ENCODE results near the gene PCDH20.

The PCDH20 gene

DNA sequence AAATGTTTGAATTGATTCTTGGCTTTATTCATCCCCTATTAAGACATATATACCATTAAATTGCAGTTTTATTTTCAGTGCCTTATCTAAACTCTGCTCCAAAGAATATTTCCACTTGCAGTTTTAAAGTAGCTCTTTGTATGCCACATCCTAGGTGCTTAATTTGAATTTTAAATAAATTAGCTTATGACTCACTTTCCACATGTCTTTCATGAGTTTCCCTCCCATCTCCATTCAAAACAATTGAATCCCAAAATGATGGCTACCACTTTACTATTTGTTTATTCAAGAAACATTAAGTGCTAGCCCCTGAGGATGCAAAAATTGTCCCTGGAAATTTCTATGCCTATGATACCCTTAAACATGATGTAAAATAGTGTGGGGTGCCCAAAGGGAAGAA is 19.5 kb downstream of the PCDH20 start:
- H3K9me2 ChIP-seq (ENCODE audit: low read depth, low read length): no peaks in the 10 kb centered on the region
- H2AFZ ChIP-seq (ENCODE audit: low read length): no peak overlapping the region
- H4K20me1 ChIP-seq (ENCODE audit: insufficient read depth, low read length): no peaks in the 10 kb centered on the region
- H3F3A ChIP-seq (ENCODE audit: insufficient read depth, low read length): no peaks in the 10 kb centered on the region
- no peak overlapping the region for H3K4me3 ChIP-seq (ENCODE audit: low read depth, low read length, poor library complexity, severe bottlenecking)
- no peak overlapping the region for H3K9ac ChIP-seq (ENCODE audit: low read length)
- H3K36me3 ChIP-seq (ENCODE audit: insufficient read depth, low read length): no peaks in the 10 kb centered on the region
- TF ChIP-seq, protein P1, sequence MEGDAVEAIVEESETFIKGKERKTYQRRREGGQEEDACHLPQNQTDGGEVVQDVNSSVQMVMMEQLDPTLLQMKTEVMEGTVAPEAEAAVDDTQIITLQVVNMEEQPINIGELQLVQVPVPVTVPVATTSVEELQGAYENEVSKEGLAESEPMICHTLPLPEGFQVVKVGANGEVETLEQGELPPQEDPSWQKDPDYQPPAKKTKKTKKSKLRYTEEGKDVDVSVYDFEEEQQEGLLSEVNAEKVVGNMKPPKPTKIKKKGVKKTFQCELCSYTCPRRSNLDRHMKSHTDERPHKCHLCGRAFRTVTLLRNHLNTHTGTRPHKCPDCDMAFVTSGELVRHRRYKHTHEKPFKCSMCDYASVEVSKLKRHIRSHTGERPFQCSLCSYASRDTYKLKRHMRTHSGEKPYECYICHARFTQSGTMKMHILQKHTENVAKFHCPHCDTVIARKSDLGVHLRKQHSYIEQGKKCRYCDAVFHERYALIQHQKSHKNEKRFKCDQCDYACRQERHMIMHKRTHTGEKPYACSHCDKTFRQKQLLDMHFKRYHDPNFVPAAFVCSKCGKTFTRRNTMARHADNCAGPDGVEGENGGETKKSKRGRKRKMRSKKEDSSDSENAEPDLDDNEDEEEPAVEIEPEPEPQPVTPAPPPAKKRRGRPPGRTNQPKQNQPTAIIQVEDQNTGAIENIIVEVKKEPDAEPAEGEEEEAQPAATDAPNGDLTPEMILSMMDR (IDR thresholded peaks at IDR 0.05; ENCODE audit: low read length): no peak
- no peak for TF ChIP-seq EZH2 (IDR thresholded peaks at IDR 0.05; ENCODE audit: borderline replicate concordance, low read length)
- no peaks in the 10 kb centered on the region for H3K27me3 ChIP-seq (ENCODE audit: insufficient read depth, low read length)
- H3K79me2 ChIP-seq (ENCODE audit: insufficient read depth, low read length): no peaks in the 10 kb centered on the region
- no peaks in the 10 kb centered on the region for H3K9me3 ChIP-seq (ENCODE audit: low read length)
- no peaks in the 10 kb centered on the region for H3K4me1 ChIP-seq (ENCODE audit: insufficient read depth, low read length, severe bottlenecking)
- H3K4me2 ChIP-seq (ENCODE audit: low read length): no peak overlapping the region
- no peak overlapping the region for H3K27ac ChIP-seq (ENCODE audit: low read depth, low read length, poor library complexity, severe bottlenecking)

DNA sequence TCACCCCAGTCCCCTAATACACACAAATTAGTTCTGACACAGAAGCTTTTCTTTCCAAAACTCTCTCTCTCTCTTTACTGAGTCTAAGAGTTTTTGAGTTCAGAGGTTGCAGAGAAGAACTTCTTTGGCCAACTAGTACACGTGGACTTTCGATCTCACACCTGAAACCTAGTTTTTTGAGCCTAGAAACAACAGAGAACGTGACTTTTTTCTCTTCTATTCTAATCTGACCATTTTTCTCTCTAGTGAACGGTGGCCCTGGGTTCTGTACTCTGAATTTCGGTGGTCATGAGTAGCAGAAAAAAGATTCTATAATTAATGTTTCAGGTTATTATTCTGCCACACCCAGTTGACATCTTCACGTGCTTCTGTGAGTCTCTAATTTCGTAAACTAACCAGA is 24.2 kb downstream of the PCDH20 start:
- no peak overlapping the region for H2AFZ ChIP-seq (ENCODE audit: low read length)
- TF ChIP-seq, protein P1 (IDR thresholded peaks at IDR 0.05; ENCODE audit: low read length): no peak
- TF ChIP-seq EZH2 (IDR thresholded peaks at IDR 0.05; ENCODE audit: borderline replicate concordance, low read length): no peak
- H3K4me2 ChIP-seq (ENCODE audit: low read length): no peak overlapping the region

DNA sequence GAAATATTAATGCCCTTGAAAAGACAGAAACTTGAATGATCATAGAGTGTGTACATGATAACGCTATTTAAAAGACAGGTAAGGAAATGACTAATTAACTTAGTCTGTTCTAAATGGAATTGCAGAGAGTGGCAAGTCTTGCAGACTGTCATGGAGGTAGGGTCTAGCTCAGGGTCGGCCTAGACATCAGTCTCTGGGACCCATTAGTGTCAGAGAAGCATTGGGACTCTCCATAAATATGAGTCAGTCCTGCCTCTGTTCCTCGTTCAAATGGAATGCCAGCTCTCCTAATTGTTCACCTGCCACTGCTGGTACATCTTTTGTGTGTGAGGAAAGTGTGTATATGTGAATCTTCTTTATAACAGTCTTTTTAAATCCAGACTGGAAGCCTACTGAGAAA is 28.0 kb downstream of the PCDH20 start:
- H3K27ac ChIP-seq (ENCODE audit: low read depth, low read length, poor library complexity, severe bottlenecking): no peak overlapping the region
- no peaks in the 10 kb centered on the region for H3K79me2 ChIP-seq (ENCODE audit: insufficient read depth, low read length)
- H2AFZ ChIP-seq (ENCODE audit: low read length): no peak overlapping the region
- H3F3A ChIP-seq (ENCODE audit: insufficient read depth, low read length): no peaks in the 10 kb centered on the region
- no peak overlapping the region for H3K4me2 ChIP-seq (ENCODE audit: low read length)
- H4K20me1 ChIP-seq (ENCODE audit: insufficient read depth, low read length): no peaks in the 10 kb centered on the region
- no peaks in the 10 kb centered on the region for H3K9me2 ChIP-seq (ENCODE audit: low read depth, low read length)
- no peaks in the 10 kb centered on the region for H3K4me1 ChIP-seq (ENCODE audit: insufficient read depth, low read length, severe bottlenecking)
- H3K27me3 ChIP-seq (ENCODE audit: insufficient read depth, low read length): no peaks in the 10 kb centered on the region
- H3K9me3 ChIP-seq (ENCODE audit: low read length): no peaks in the 10 kb centered on the region
- no peak for TF ChIP-seq EZH2 (IDR thresholded peaks at IDR 0.05; ENCODE audit: borderline replicate concordance, low read length)
- TF ChIP-seq, protein P1 (IDR thresholded peaks at IDR 0.05; ENCODE audit: low read length): no peak
- no peak overlapping the region for H3K4me3 ChIP-seq (ENCODE audit: low read depth, low read length, poor library complexity, severe bottlenecking)
- H3K36me3 ChIP-seq (ENCODE audit: insufficient read depth, low read length): no peaks in the 10 kb centered on the region
- H3K9ac ChIP-seq (ENCODE audit: low read length): no peak overlapping the region

More for the DNA sequence above, 24.2 kb downstream of the PCDH20 start:
- H3K36me3 ChIP-seq (ENCODE audit: insufficient read depth, low read length): no peaks in the 10 kb centered on the region
- H3K27me3 ChIP-seq (ENCODE audit: insufficient read depth, low read length): no peaks in the 10 kb centered on the region
- H3K9ac ChIP-seq (ENCODE audit: low read length): no peak overlapping the region
- H3K27ac ChIP-seq (ENCODE audit: low read depth, low read length, poor library complexity, severe bottlenecking): no peak overlapping the region
- H3F3A ChIP-seq (ENCODE audit: insufficient read depth, low read length): no peaks in the 10 kb centered on the region
- no peaks in the 10 kb centered on the region for H3K79me2 ChIP-seq (ENCODE audit: insufficient read depth, low read length)
- H3K9me2 ChIP-seq (ENCODE audit: low read depth, low read length): no peaks in the 10 kb centered on the region
- no peak overlapping the region for H3K4me3 ChIP-seq (ENCODE audit: low read depth, low read length, poor library complexity, severe bottlenecking)
- no peaks in the 10 kb centered on the region for H3K4me1 ChIP-seq (ENCODE audit: insufficient read depth, low read length, severe bottlenecking)
- no peaks in the 10 kb centered on the region for H3K9me3 ChIP-seq (ENCODE audit: low read length)
- H4K20me1 ChIP-seq (ENCODE audit: insufficient read depth, low read length): no peaks in the 10 kb centered on the region

Data from OCI-LY1 (cell line).